ENCODE data around the gene TSHZ2. TPM values are rescaled to one million over a fixed set of nuclear protein-coding genes. Genes with fewer than 3 reads are reported as not detected.

TSHZ2 gene
- total RNA-seq, 1 experiment from 2014 or later: 0.07 TPM

DNA sequence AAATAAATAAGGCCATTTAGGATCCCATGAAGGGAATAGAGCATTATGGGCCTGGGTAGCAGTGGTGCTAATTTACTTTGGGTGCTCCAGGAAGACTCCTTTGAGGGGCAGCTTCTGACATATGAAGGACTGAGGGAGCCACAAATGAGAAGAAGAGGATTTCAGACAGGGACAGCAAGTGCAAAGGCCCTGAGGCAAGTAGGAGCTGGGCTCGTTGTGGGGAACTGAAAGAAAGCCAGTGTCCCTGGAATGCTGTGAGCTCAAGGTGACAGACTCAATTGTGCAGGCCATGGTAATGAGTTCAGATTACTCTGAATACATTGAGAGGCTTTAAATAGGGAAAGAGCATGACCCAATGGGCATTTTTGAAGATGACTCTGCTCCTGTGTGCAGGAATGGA is 307.6 kb downstream of the TSHZ2 start:
- WGBS (ENCODE audit: extremely low coverage, insufficient read length, low lambda C conversion rate): no CpG with 5 or more reads among the region's 1 CpG
- Histone ChIP-seq H3K23ac (ENCODE audit: insufficient read length, low read depth, low read length) (no peak overlapping the region), H2BK120ac (ENCODE audit: low read depth, low read length, poor library complexity, severe bottlenecking) (no peak overlapping the region), H3K56ac (ENCODE audit: insufficient read length, low read depth, low read length) (no peak overlapping the region), H3K79me2 (ENCODE audit: insufficient read depth, low read length) (no peaks in the 10 kb centered on the region), H2BK12ac (ENCODE audit: insufficient read length, low read depth, low read length) (no peak overlapping the region), H3K27ac (ENCODE audit: insufficient read length, low read depth, low read length) (no peak overlapping the region), H4K20me1 (ENCODE audit: control insufficient read depth, insufficient read depth, insufficient read length) (no peaks in the 10 kb centered on the region), H3K27me3 (ENCODE audit: insufficient read depth, low read length) (no peaks in the 10 kb centered on the region), H3K4ac (ENCODE audit: low read depth, low read length) (no peak overlapping the region), H4K5ac (ENCODE audit: insufficient read length, low read depth, low read length) (no peak overlapping the region), H3K79me1 (ENCODE audit: insufficient read depth, low read depth, low read length, poor library complexity, severe bottlenecking) (no peaks in the 10 kb centered on the region), H3K4me1 (ENCODE audit: insufficient read depth, low read length) (peaks cover 15% of the 10 kb centered on the region), H4K8ac (replicated peaks; ENCODE audit: insufficient read length, low read depth, low read length) (no peak overlapping the region), H2BK15ac (ENCODE audit: low read depth, low read length) (no peak overlapping the region), H3K9ac (ENCODE audit: extremely low read depth, insufficient read length, low read length) (no peak overlapping the region), H3K23me2 (ENCODE audit: insufficient read length, low read depth, low read length, poor library complexity, severe bottlenecking) (peaks cover 3% of the 10 kb centered on the region), H2AFZ (ENCODE audit: low read length) (no peak overlapping the region), H4K91ac (ENCODE audit: insufficient read length, low read depth, low read length) (no peak overlapping the region), H2BK20ac (ENCODE audit: low read depth, low read length, poor library complexity, severe bottlenecking) (no peak overlapping the region), H3K14ac (ENCODE audit: insufficient read depth, low read length) (no peak overlapping the region), H3K18ac (ENCODE audit: insufficient read length, low read depth, low read length) (no peak overlapping the region), H2AK5ac (ENCODE audit: insufficient read length, low read length) (no peak overlapping the region), H2BK5ac (ENCODE audit: insufficient read length, low read length) (no peak overlapping the region), H3T11ph (ENCODE audit: low read length) (no peak overlapping the region), H3K4me2 (ENCODE audit: insufficient read depth, insufficient read length, low read length) (no peak overlapping the region), H3K9me3 (ENCODE audit: control insufficient read depth, low read depth, low read length) (no peaks in the 10 kb centered on the region)
- H3K9me3 Mint-ChIP-seq: peaks cover 0 to 4% of the 10 kb centered on the region in 2 experiments; a peak in 1 of 5 replicates
- no peak overlapping the region for H3K27ac Mint-ChIP-seq
- peaks cover 2% of the 10 kb centered on the region; the same call in 1 of the 2 replicates for H3K27me3 Mint-ChIP-seq (ENCODE audit: low read depth)
- DNase-seq: no peak
- no peak overlapping the region for H3K4me3 Mint-ChIP-seq
- H3K4me1 Mint-ChIP-seq: peaks cover 45 to 46% of the 10 kb centered on the region in 2 experiments
- TF ChIP-seq, protein P1, sequence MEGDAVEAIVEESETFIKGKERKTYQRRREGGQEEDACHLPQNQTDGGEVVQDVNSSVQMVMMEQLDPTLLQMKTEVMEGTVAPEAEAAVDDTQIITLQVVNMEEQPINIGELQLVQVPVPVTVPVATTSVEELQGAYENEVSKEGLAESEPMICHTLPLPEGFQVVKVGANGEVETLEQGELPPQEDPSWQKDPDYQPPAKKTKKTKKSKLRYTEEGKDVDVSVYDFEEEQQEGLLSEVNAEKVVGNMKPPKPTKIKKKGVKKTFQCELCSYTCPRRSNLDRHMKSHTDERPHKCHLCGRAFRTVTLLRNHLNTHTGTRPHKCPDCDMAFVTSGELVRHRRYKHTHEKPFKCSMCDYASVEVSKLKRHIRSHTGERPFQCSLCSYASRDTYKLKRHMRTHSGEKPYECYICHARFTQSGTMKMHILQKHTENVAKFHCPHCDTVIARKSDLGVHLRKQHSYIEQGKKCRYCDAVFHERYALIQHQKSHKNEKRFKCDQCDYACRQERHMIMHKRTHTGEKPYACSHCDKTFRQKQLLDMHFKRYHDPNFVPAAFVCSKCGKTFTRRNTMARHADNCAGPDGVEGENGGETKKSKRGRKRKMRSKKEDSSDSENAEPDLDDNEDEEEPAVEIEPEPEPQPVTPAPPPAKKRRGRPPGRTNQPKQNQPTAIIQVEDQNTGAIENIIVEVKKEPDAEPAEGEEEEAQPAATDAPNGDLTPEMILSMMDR (conservative IDR thresholded peaks at IDR 0.05): no peak
- no peaks in the 10 kb centered on the region; a peak in 1 of 7 replicates for H3K36me3 Mint-ChIP-seq (ENCODE audit: insufficient read depth in 1 of 3, low read depth in 3 of 3)

Data from H9 (cell line).